HG03469 (cell line): ENCODE results near the gene DEXI.
"Not testable (repeated sequence)": the region's sequence is repeated elsewhere in the genome, so short reads cannot be mapped to it uniquely, and the experiment has no call there.

ENCODE experiments used
- ATAC-seq: cut with Tn5 transposase; IDR thresholded peaks from one replicate; pipeline ENCODE4 v1.9.1; 2021; ENCODE audit warnings: mild to moderate bottlenecking, moderate library complexity, moderate number of reproducible peaks; ENCODE audit not compliant: unreplicated experiment

The DEXI gene

GRCh38 chr16:10941935-10942351 lies 325 bp downstream of the DEXI start:
- not testable (repeated sequence) for ATAC-seq

- ATAC-seq, result no peak
These were observed 938 bp downstream of the DEXI start for GRCh38 chr16:10941127-10941933.

GRCh38 chr16:10940501-10941079 lies 1.7 kb downstream of the DEXI start:
- no peak for ATAC-seq

- no peak for ATAC-seq
These were observed 2.5 kb downstream of the DEXI start for GRCh38 chr16:10939649-10940234.

GRCh38 chr16:10938796-10939648 lies 3.2 kb downstream of the DEXI start:
- ATAC-seq, result no peak

- ATAC-seq, result no peak
These were observed 3.9 kb downstream of the DEXI start for GRCh38 chr16:10938321-10938720.

- ATAC-seq, result no peak
These were observed 5.0 kb downstream of the DEXI start for GRCh38 chr16:10937068-10937859.

- no peak for ATAC-seq
These were observed 5.8 kb downstream of the DEXI start for GRCh38 chr16:10936272-10936984.

- ATAC-seq, result no peak
These were observed 6.9 kb downstream of the DEXI start for GRCh38 chr16:10935226-10935915.

- no peak for ATAC-seq
These were observed 7.8 kb downstream of the DEXI start for GRCh38 chr16:10934325-10935107.

- ATAC-seq, result no peak
These were observed 8.4 kb downstream of the DEXI start for GRCh38 chr16:10933865-10934264.

GRCh38 chr16:10932959-10933710 lies 9.1 kb downstream of the DEXI start:
- ATAC-seq, result no peak

GRCh38 chr16:10931977-10932632 lies 10.2 kb downstream of the DEXI start:
- ATAC-seq, result no peak

- no peak for ATAC-seq
These were observed 11.1 kb downstream of the DEXI start for GRCh38 chr16:10931134-10931533.

- no peak for ATAC-seq
These were observed 11.5 kb downstream of the DEXI start for GRCh38 chr16:10930755-10931093.

- ATAC-seq, result no peak
These were observed 12.2 kb downstream of the DEXI start for GRCh38 chr16:10929853-10930754.
